Gastrocnemius medialis (tissue), 4 donors: Measurements from ENCODE around the gene CCT5. TPM values are rescaled to one million over a fixed set of nuclear protein-coding genes. Genes with fewer than 3 reads are reported as not detected.

Experiments
- ATAC-seq, 2 donors: fragments of 150-250 bp; one replicate each; pipeline ENCODE4 v1.9.1; 2016
- DNase-seq, 2 donors: peaks; one replicate each; pipeline ENCODE4 v3.0.0-alpha.2; 2019
- H3K27ac ChIP-seq, 4 donors: fragments of 200-600 bp; sonication (generic); 1 replicate in 1 of 4; 2 replicates in 3 of 4; pipeline ENCODE4 v1.5.1; 2016 to 2018; ENCODE audit warnings: mild to moderate bottlenecking in 2 of 4, moderate library complexity in 1 of 4
- H3K27me3 ChIP-seq, 3 donors: fragments of 200-600 bp; sonication (generic) in 2 of 3; 1 replicate in 1 of 3; 2 replicates in 2 of 3; pipeline versions ENCODE4 v1.5.1 to v1.6.0; 2016 to 2019; ENCODE audit warnings: mild to moderate bottlenecking in 1 of 3, moderate library complexity in 1 of 3
- H3K36me3 ChIP-seq, 2 donors: fragments of 200-600 bp; sonication (generic) in 1 of 2; one replicate each; pipeline ENCODE4 v1.5.1; 2017 to 2018
- H3K4me1 ChIP-seq, 2 donors: fragments of 200-600 bp; sonication (generic) in 1 of 2; one replicate each; pipeline ENCODE4 v1.5.1; 2016 to 2017; ENCODE audit warnings: mild to moderate bottlenecking in 2 of 2
- H3K4me3 ChIP-seq, 4 donors: fragments of 200-600 bp; sonication (generic) in 3 of 4; 1 replicate in 1 of 4; 2 replicates in 3 of 4; pipeline ENCODE4 v1.5.1; 2016 to 2019; ENCODE audit warnings: mild to moderate bottlenecking in 2 of 4
- H3K9me3 ChIP-seq, 3 donors: fragments of 200-600 bp; sonication (generic) in 2 of 3; 1 replicate in 1 of 3; 2 replicates in 2 of 3; pipeline ENCODE4 v1.5.1; 2016 to 2019
- POLR2A ChIP-seq, 2 donors: fragments of 450-650 bp; IDR thresholded peaks; one replicate each; pipeline ENCODE4 v1.6.1; 2017; ENCODE audit warnings: antibody characterized with exemption in 2 of 2, mild to moderate bottlenecking in 2 of 2, moderate library complexity in 2 of 2
- in situ Hi-C, 4 donors: fragments of 200-750 bp; cut with MboI; loops; one replicate each; pipeline versions ENCODE4 v1.15.0 to v1.8.0; 2017; ENCODE audit warnings: low sequenced_read_pairs in 4 of 4
- intact Hi-C: fragments of 100-400 bp; cut with DNase I; formaldehyde crosslinking; loops from one replicate; pipeline ENCODE4 v1.15.1; 2023; ENCODE audit warnings: low total_unique reads
- total RNA-seq, 4 donors: library from RNA; depleted of rRNA; stranded (reverse); fragments of >200 nt; gene quantifications; one replicate each; pipeline versions ENCODE4 v1.1.0 to v1.2.3, GENCODE V29; 2016
- TF ChIP-seq, protein P1 (sequence below), 5 experiments: fragments of 450-650 bp in 3 of 5; fragments of 200-600 bp in 2 of 5; sonication (generic) in 2 of 5; IDR thresholded peaks in 4 of 5; conservative IDR thresholded peaks in 1 of 5; 1 replicate in 4 of 5; 2 replicates in 1 of 5; pipeline ENCODE4 v1.5.1; 2016 to 2019; ENCODE audit warnings: antibody characterized with exemption in 5 of 5, mild to moderate bottlenecking in 3 of 5, moderate library complexity in 3 of 5

CCT5 gene
- total RNA-seq, 4 donors from 2014 or later = 201 to 329 (median 267) TPM

DNA sequence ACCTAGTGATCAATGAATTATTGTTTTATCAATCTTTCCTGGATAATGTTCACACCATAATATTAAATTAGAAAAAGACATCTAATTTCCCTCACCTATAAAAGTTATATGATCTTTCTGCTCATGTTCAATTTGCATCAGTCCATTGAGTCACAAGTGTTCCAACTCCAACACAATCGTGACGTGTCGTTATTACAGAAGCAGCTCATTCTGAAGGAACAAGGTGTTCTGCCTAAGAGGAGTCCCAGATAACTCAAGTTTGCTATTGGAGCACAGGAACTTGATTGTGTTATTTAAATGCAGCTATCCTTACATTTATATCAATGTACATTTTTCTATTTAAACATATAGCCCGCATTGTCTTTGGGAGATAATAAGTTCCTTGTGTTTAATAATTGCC lies 31.0 kb upstream of the CCT5 start:
- in situ Hi-C loops = no loop called here
- no peaks in the 10 kb centered on the region for H3K4me1 ChIP-seq
- TF ChIP-seq, protein P1, sequence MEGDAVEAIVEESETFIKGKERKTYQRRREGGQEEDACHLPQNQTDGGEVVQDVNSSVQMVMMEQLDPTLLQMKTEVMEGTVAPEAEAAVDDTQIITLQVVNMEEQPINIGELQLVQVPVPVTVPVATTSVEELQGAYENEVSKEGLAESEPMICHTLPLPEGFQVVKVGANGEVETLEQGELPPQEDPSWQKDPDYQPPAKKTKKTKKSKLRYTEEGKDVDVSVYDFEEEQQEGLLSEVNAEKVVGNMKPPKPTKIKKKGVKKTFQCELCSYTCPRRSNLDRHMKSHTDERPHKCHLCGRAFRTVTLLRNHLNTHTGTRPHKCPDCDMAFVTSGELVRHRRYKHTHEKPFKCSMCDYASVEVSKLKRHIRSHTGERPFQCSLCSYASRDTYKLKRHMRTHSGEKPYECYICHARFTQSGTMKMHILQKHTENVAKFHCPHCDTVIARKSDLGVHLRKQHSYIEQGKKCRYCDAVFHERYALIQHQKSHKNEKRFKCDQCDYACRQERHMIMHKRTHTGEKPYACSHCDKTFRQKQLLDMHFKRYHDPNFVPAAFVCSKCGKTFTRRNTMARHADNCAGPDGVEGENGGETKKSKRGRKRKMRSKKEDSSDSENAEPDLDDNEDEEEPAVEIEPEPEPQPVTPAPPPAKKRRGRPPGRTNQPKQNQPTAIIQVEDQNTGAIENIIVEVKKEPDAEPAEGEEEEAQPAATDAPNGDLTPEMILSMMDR (IDR thresholded peaks at IDR 0.05 in 4 of 5, conservative IDR thresholded peaks at IDR 0.05 in 1 of 5) = no peak
- no peak for TF ChIP-seq POLR2A (IDR thresholded peaks at IDR 0.05)

GRCh38 chr5:10220248-10220647 lies 29.8 kb upstream of the CCT5 start:
- Histone ChIP-seq H3K27me3 (no peaks in the 10 kb centered on the region), H3K9me3 (no peaks in the 10 kb centered on the region), H3K36me3 (no peaks in the 10 kb centered on the region), H3K4me3 (no peak overlapping the region), H3K4me1 (no peaks in the 10 kb centered on the region), H3K27ac (no peak overlapping the region)
- TF ChIP-seq POLR2A (IDR thresholded peaks at IDR 0.05) = no peak
- TF ChIP-seq, protein P1 (IDR thresholded peaks at IDR 0.05 in 4 of 5, conservative IDR thresholded peaks at IDR 0.05 in 1 of 5) = no peak
- no peak for DNase-seq
- no peak for ATAC-seq
- intact Hi-C loops = no loop called here
- in situ Hi-C loops = no loop called here

More for the DNA sequence above, 31.0 kb upstream of the CCT5 start:
- Histone ChIP-seq H3K27me3 (no peaks in the 10 kb centered on the region), H3K9me3 (no peaks in the 10 kb centered on the region), H3K27ac (no peak overlapping the region), H3K4me3 (no peak overlapping the region), H3K36me3 (no peaks in the 10 kb centered on the region)
- ATAC-seq (no peak), DNase-seq (no peak)
- intact Hi-C loops = no loop called here

DNA sequence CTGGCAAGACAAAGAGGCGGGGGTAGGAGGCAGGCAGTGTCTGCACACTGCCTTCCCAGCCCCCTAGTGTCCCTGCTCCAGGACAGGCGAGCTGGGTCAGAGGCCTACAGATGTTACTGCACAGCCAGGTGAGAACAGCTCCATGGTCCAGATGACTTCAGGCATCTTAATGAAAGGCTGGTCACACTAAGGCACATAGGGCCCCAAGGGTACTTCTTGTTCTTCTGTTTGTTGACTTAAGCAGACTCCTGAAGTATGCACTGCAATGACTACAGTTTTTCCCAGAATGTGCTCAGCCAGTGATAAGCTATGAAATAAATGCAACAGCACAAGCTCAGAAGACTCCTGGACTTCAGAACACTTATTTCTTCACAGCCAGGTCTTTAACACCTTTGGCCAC lies 27.8 kb upstream of the CCT5 start:
- Histone ChIP-seq H3K9me3 (no peaks in the 10 kb centered on the region), H3K4me3 (no peak overlapping the region), H3K27ac (no peak overlapping the region), H3K27me3 (no peaks in the 10 kb centered on the region), H3K36me3 (no peaks in the 10 kb centered on the region), H3K4me1 (no peaks in the 10 kb centered on the region)
- ATAC-seq (no peak), DNase-seq (no peak)
- no peak for TF ChIP-seq POLR2A (IDR thresholded peaks at IDR 0.05)
- TF ChIP-seq, protein P1 (IDR thresholded peaks at IDR 0.05 in 4 of 5, conservative IDR thresholded peaks at IDR 0.05 in 1 of 5) = no peak
- in situ Hi-C loops = no loop called here
- intact Hi-C loops = no loop called here

DNA sequence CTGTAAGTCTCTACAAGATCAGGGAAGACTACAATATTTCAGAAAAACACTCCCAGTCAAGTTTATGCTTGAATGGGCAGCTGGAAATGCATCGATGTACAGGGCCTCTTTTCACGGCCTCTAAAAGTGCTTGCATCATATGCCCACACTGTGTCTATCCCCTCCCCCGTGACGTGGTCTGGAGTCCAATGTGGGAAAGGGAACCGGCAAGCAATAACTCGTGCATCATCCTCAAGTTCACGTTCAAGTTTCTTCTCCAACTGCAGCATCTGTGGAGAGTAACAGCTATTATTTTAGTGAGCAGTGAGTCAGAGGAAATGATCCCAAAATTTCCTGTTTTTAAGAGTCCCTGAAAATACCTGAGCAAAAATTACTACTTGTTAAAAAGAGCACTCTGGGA lies 22.7 kb upstream of the CCT5 start:
- Histone ChIP-seq H3K4me3 (no peak overlapping the region), H3K27ac (no peak overlapping the region), H3K27me3 (no peaks in the 10 kb centered on the region), H3K36me3 (no peaks in the 10 kb centered on the region), H3K9me3 (no peaks in the 10 kb centered on the region), H3K4me1 (peaks cover 0 to 7% of the 10 kb centered on the region in 2 donors)
- in situ Hi-C loops (no loop called here), intact Hi-C loops (no loop called here)
- TF ChIP-seq, protein P1 (IDR thresholded peaks at IDR 0.05 in 4 of 5, conservative IDR thresholded peaks at IDR 0.05 in 1 of 5) = no peak
- TF ChIP-seq POLR2A (IDR thresholded peaks at IDR 0.05) = no peak
- ATAC-seq = no peak
- DNase-seq = no peak

- peaks cover 0 to 7% of the 10 kb centered on the region in 2 donors for H3K4me1 ChIP-seq
- no peak for TF ChIP-seq POLR2A (IDR thresholded peaks at IDR 0.05)
- TF ChIP-seq, protein P1 (IDR thresholded peaks at IDR 0.05 in 4 of 5, conservative IDR thresholded peaks at IDR 0.05 in 1 of 5) = no peak
- no peak overlapping the region for H3K27ac ChIP-seq
- no peaks in the 10 kb centered on the region for H3K36me3 ChIP-seq
- no peak overlapping the region for H3K4me3 ChIP-seq
- no peaks in the 10 kb centered on the region for H3K27me3 ChIP-seq
- H3K9me3 ChIP-seq = no peaks in the 10 kb centered on the region
- in situ Hi-C loops = no loop called here
- ATAC-seq (no peak), DNase-seq (no peak)
- intact Hi-C loops = no loop called here
Measured at GRCh38 chr5:10228288-10228687, 21.8 kb upstream of the CCT5 start.
